SK-N-MC (cell line): Measurements from ENCODE around the gene PIH1D1.
A peak's percentile ranks its signal among the peaks of the same experiment; 100 is the strongest.

Source experiments
- DNase-seq: peaks from one replicate; pipeline ENCODE4 v3.0.0-alpha.2; 2011; ENCODE audit warnings: low read depth, low spot score
- H3K27ac ChIP-seq: fragments of 200-600 bp; sonication (generic); 2 replicates; pipeline ENCODE4 v1.5.1; 2016; ENCODE audit warnings: mixed run types
- H3K36me3 ChIP-seq: fragments of 200-600 bp; sonication (generic); 2 replicates; pipeline ENCODE4 v1.6.1; 2017; ENCODE audit warnings: antibody characterized with exemption, low read length, mixed read lengths; ENCODE audit not compliant: insufficient read depth
- H3K4me3 ChIP-seq: fragments of 200-600 bp; sonication (generic); 2 replicates; pipeline ENCODE4 v1.5.1; 2016
- H3K9ac ChIP-seq: fragments of 200-600 bp; sonication (generic); 2 replicates; pipeline ENCODE4 v1.8.0; 2017; ENCODE audit warnings: mixed run types, mixed read lengths; ENCODE audit not compliant: insufficient read length
- H3K9me3 ChIP-seq: fragments of 200-600 bp; sonication (generic); 2 replicates; pipeline ENCODE4 v1.6.1; 2017; ENCODE audit warnings: low read depth, mild to moderate bottlenecking, antibody characterized with exemption, low read length, moderate library complexity, mixed read lengths
- EZH2 ChIP-seq: fragments of 200-600 bp; sonication (generic); IDR thresholded peaks from one replicate; pipeline ENCODE4 v1.6.1; 2017; ENCODE audit warnings: antibody characterized with exemption
- FOXP2 ChIP-seq: optimal IDR thresholded peaks from 2 replicates; pipeline ENCODE3; 2011; ENCODE audit warnings: mild to moderate bottlenecking, moderate library complexity; ENCODE audit not compliant: insufficient read depth; ENCODE audit errors: extremely low read length, control extremely low read depth
- POLR2AphosphoS5 ChIP-seq: IDR thresholded peaks from 2 replicates; pipeline ENCODE4 v1.6.1; 2012; ENCODE audit warnings: mild to moderate bottlenecking, low read depth, low read length, borderline replicate concordance

PIH1D1 gene

GRCh38 chr19:49422407-49423070 is 29.1 kb downstream of the PIH1D1 start:
- Histone ChIP-seq H3K4me3 (peak overlapping the region; percentile 49), H3K9ac (no peak overlapping the region), H3K36me3 (no peaks in the 10 kb centered on the region), H3K27ac (no peak overlapping the region), H3K9me3 (no peaks in the 10 kb centered on the region)
- DNase-seq = no peak
- TF ChIP-seq POLR2AphosphoS5 = no peak
- TF ChIP-seq FOXP2 = no peak
- no peak for TF ChIP-seq EZH2

GRCh38 chr19:49421878-49422202 is 29.8 kb downstream of the PIH1D1 start:
- no peak overlapping the region for H3K4me3 ChIP-seq
- no peak overlapping the region for H3K27ac ChIP-seq
- no peak for DNase-seq
- H3K9ac ChIP-seq = no peak overlapping the region
- H3K9me3 ChIP-seq = no peaks in the 10 kb centered on the region
- H3K36me3 ChIP-seq = no peaks in the 10 kb centered on the region
- no peak for TF ChIP-seq POLR2AphosphoS5
- TF ChIP-seq EZH2 = no peak
- TF ChIP-seq FOXP2 = no peak

- Histone ChIP-seq H3K9ac (no peak overlapping the region), H3K4me3 (peak overlapping the region; percentile 36; the same call in 1 of the 2 replicates), H3K27ac (no peak overlapping the region), H3K36me3 (no peaks in the 10 kb centered on the region), H3K9me3 (no peaks in the 10 kb centered on the region)
- DNase-seq = peak; percentile 35
- TF ChIP-seq EZH2 (no peak), POLR2AphosphoS5 (no peak), FOXP2 (no peak)
Observed at GRCh38 chr19:49421039-49421877, 30.4 kb downstream of the PIH1D1 start.

GRCh38 chr19:49420227-49420626 is 31.4 kb downstream of the PIH1D1 start:
- no peak overlapping the region for H3K27ac ChIP-seq
- no peak for TF ChIP-seq EZH2
- no peak for TF ChIP-seq FOXP2
- TF ChIP-seq POLR2AphosphoS5 = no peak
- no peak overlapping the region for H3K9ac ChIP-seq
- H3K9me3 ChIP-seq = no peaks in the 10 kb centered on the region
- no peaks in the 10 kb centered on the region for H3K36me3 ChIP-seq
- no peak for DNase-seq
- no peak overlapping the region for H3K4me3 ChIP-seq

- no peaks in the 10 kb centered on the region for H3K36me3 ChIP-seq
- no peak overlapping the region for H3K9ac ChIP-seq
- no peak overlapping the region for H3K27ac ChIP-seq
- no peak overlapping the region for H3K4me3 ChIP-seq
- no peak for DNase-seq
- no peak for TF ChIP-seq EZH2
- TF ChIP-seq FOXP2 = no peak
- TF ChIP-seq POLR2AphosphoS5 = no peak
- no peaks in the 10 kb centered on the region for H3K9me3 ChIP-seq
Observed at GRCh38 chr19:49419173-49419572, 32.4 kb downstream of the PIH1D1 start.

GRCh38 chr19:49418511-49418910 is 33.1 kb downstream of the PIH1D1 start:
- no peak for TF ChIP-seq EZH2
- TF ChIP-seq POLR2AphosphoS5 = no peak; the same call in 1 of the 2 replicates
- TF ChIP-seq FOXP2 = no peak
- no peak overlapping the region for H3K4me3 ChIP-seq
- H3K36me3 ChIP-seq = no peaks in the 10 kb centered on the region
- no peak overlapping the region for H3K9ac ChIP-seq
- H3K27ac ChIP-seq = no peak overlapping the region
- no peaks in the 10 kb centered on the region for H3K9me3 ChIP-seq
- DNase-seq = no peak

- TF ChIP-seq FOXP2 (no peak), EZH2 (no peak), POLR2AphosphoS5 (no peak)
- Histone ChIP-seq H3K36me3 (no peaks in the 10 kb centered on the region), H3K9me3 (no peaks in the 10 kb centered on the region), H3K4me3 (no peak overlapping the region), H3K9ac (no peak overlapping the region), H3K27ac (peak overlapping the region; percentile 40; the same call in 1 of the 2 replicates)
- no peak for DNase-seq
Observed at GRCh38 chr19:49417088-49417487, 34.5 kb downstream of the PIH1D1 start.

GRCh38 chr19:49415810-49416200 is 35.8 kb downstream of the PIH1D1 start:
- Histone ChIP-seq H3K9me3 (no peaks in the 10 kb centered on the region), H3K9ac (no peak overlapping the region), H3K27ac (0 out of 2 replicates have a peak overlapping the region, but pooled peaks have one; percentile 73), H3K4me3 (no peak overlapping the region), H3K36me3 (no peaks in the 10 kb centered on the region)
- no peak for DNase-seq
- no peak for TF ChIP-seq FOXP2
- TF ChIP-seq EZH2 = no peak
- no peak for TF ChIP-seq POLR2AphosphoS5
